ENCODE data around the gene MAMDC4. TPM values are rescaled to one million over a fixed set of nuclear protein-coding genes. Genes with fewer than 3 reads are reported as not detected.
"Not testable (repeated sequence)": the region's sequence is repeated elsewhere in the genome, so short reads cannot be mapped to it uniquely, and the experiment has no call there.

MAMDC4 gene
- total RNA-seq, 1 experiment from 2014 or later = 4.4 TPM

DNA sequence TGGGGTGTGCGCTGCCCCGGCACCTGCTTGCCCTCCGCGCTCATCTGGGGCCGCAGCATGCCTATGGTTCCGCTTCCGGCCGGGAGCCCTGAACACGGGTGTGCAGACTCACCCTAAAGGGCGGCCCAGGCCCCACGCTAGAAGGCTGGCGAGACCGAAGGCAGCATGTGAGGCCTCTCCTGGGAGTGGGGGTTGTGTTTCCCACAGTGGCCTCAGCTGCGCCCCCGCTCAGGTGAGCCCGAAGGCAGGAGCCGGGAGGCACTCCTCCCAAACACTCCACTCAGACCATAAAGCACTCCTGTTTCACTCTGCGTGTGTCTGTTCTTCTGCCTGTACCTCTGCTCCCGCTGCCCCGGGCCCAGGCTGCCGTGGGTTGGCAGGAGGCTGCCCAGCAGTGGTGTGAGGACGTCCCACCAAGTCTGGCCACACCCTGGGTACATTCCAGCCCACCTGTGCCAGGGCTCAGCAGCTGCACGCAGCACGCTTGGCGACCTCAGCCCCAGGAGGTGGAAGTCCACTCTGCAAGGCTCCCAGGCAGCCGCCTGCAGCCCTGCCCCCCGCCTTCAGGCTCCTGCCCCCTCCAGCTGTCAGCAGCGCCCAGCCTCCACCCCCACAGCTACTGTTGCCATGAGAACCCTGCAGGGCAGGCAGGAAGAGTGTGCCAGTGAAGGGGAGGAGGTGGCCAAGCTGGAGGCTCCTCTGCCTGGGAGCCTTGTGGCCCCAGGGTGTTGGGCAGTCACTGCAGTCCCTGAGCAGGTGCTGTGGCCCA is 11.1 kb upstream of the MAMDC4 start:
- Histone ChIP-seq H3K27me3 (no peaks in the 10 kb centered on the region), H3K27ac (0 out of 2 replicates have a peak overlapping the region, but pooled peaks have one; percentile 4), H3K4me1 (peaks cover 24% of the 10 kb centered on the region), H3K9me3 (replicated peaks) (no peaks in the 10 kb centered on the region), H3K36me3 (no peaks in the 10 kb centered on the region), H3K4me3 (no peak overlapping the region)
- DNase-seq = peak; percentile 85 to 90

DNA sequence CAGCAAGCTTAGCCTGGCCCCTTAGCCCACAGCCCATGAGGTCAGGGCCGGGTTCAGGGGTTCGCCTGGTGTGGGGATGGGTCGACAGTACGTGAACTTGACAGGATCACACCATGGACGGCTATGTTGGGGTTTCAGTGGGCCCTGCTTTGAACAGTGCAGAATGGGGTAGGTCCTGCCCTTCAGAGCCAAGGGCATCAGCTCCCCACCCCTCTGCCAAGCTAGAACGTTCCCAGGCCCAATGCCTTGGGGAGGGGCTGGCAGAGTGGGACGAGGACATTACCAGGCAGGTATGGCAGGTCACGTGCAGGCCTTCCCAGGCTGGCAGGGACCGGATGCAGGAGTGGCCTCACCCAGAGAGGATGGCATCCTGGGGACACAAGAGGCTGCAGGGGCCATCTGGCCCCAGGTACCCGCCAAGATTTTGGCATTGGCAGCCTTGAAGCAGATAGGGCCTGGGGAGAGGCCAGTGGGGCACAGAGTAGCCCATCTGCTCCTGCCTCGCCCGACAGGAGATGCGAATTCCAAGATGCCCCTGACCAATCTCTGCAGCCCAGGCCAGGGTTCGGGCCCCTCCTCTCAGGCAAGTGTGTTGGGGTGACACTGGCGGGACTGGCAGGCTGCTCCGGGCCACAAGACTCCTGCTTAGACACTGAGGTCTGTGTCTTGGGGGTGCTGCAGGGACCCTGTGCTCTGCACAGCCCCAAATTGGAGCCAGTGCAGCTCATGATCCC is 10.3 kb upstream of the MAMDC4 start:
- H3K27me3 ChIP-seq; DNase-seq; H3K9me3 ChIP-seq (replicated peaks); H3K36me3 ChIP-seq; H3K27ac ChIP-seq: not testable (repeated sequence)
- Histone ChIP-seq H3K4me1 (peaks cover 24% of the 10 kb centered on the region), H3K4me3 (peak overlapping the region; percentile 54)

DNA sequence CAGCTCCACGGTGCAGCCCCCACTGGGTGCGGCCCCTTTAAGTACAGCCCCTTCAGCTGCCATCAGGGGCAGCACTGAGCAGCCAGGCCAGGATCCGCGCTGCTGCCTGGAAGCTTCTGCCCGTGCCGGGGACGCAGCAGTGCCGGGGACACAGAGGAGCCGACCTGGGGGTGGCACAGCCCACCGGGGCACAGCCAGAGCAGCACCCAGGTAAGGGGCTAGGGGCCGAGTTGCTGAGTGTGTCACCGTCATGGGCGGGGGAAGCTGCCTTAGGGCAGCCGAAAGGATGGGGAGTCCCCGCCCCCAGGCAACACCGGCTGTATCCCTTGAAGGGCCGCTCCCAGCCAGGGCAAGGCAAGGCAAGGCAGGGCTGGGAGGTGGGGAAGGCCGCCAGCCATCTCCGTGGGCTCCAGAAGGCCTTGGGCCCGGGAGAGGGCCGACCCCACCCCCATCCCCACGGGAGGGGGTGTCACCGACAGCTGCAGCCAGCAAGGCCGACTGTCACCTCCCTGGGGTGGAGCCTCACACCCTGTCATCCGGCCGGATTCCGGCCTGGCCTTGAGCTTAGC is 9.7 kb upstream of the MAMDC4 start, which contains the start of gene AJM1:
AJM1 (plus strand) TSS at position 99 of the 569 bp plus-strand sequence. CDS start 1,937 bp downstream, outside the sequence.
- H3K27me3 ChIP-seq; H3K36me3 ChIP-seq; H3K9me3 ChIP-seq (replicated peaks); H3K27ac ChIP-seq: not testable (repeated sequence)
- Histone ChIP-seq H3K4me3 (peak within 1 kb of the TSS; percentile 54), H3K4me1 (peaks cover 24% of the 10 kb centered on the region)
- peak; percentile 85 to 91 for DNase-seq

DNA sequence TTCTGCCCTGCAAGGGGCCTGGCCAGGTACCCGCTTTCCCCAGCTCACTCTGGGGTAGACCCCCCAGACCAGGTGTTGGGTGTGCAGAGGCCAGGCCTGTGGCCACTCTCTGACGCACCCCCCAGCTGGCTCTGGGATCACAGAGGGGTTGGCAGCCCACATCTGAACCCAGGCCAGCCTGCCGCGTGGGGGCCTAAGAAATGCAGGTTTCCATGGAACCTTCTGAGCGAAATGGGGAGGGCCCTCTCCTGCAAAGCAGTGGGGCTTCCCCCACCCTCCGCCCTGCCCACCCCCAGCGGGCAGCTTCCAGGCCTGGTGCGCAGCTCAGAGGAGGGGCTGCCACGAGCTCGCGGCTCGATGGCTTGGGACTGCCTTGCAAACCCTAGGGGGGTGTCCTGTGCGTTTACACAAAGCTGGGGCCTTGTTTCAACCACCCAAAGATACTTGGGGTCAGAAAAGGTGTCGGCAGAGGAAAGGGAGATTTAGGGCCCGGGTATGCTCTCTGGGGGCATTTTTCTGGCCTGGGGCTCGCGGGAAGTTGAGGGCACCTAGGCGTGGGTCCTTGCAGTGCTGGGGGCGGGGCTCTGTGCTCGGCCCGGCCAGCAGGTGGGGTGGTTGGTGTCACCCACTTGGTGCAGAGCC is 8.9 kb upstream of the MAMDC4 start:
- not testable (repeated sequence) for H3K36me3 ChIP-seq; H3K27me3 ChIP-seq; DNase-seq; H3K27ac ChIP-seq; H3K9me3 ChIP-seq (replicated peaks); H3K4me3 ChIP-seq
- H3K4me1 ChIP-seq = peaks cover 24% of the 10 kb centered on the region

DNA sequence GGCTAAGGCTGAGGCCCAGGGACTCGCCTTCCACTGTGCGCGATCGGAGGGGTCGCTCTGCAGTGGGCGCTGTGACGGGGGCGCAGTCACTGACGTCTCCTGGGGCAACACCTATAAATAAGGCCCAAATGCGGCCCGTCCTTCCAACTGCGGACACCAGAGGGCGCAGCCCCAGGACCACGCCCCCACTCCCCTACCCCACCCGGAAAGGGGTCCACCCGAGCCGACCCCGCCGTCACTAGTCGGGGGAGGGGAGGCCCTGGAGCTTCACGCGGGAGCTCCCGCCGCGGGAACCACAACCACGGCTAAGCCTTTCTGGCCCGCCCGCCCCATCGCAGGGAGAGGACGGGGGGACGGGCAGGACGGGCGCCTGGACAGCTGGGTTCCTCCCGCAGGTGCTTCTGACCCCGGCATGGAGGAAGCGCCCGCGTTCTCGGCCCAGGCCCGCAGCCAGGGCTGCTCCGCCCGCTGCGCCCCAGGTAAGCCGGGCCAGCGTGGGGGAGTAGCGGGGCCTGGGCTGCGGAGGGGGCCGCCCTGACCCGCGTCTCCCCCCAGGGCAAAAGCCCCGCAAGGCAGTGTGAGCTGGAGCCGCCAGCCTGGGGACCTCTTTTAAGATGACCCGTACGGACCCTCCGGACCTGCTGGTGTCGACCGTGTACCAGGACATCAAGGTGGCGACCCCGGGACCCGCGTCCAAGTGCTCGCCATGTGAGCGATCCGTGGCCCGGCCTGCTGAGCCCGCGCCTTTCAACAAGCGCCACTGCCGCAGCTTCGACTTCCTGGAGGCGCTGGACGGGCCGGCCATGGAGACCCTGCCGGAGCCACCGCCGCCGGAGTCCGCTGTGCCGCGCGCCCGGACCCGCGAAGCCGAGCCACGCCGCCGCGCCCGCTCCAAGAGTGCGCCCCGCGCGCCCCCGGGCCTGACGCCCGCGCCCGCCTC is 8.1 kb upstream of the MAMDC4 start:
- not testable (repeated sequence) for H3K27me3 ChIP-seq; H3K36me3 ChIP-seq; H3K4me3 ChIP-seq; H3K9me3 ChIP-seq (replicated peaks); H3K27ac ChIP-seq
- H3K4me1 ChIP-seq = peaks cover 24% of the 10 kb centered on the region
- DNase-seq = peak in 1 of 2 experiments; percentile 48

DNA sequence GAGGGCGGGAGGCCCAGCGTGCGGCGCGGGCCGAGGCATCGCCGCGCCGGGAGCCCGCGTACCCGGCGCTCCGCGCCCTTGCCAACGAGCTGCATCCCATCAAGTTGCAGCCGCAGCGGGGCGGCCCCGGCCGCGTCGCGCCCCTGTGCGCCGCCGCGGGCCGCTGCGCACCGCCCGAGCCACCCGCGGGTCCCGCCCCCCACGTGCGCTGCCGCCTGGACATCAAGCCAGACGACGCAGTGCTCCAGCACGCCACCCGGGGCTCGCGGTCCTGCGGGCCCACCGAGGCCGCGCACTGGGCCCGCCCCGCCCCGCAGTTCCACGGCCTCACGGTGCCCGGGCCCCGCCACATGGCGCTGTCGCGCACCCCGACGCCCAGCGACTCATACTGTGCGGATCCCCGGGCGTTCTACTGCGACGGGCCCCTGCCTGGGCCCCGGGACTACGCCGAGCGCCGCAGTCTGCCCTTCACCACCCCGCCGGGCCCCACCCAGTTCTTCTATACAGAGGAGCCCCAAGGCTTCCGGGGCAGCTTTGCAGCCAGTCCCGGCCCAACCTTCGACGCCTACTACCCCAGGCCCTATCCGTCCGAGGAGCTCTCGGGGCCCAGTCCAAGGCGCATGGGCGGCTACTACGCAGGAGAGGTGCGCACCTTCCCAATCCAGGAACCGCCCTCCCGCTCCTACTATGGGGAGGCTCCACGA is 7.2 kb upstream of the MAMDC4 start:
- Histone ChIP-seq H3K27ac (no peak overlapping the region), H3K4me1 (peaks cover 24% of the 10 kb centered on the region), H3K9me3 (replicated peaks) (no peaks in the 10 kb centered on the region), H3K4me3 (no peak overlapping the region), H3K27me3 (no peaks in the 10 kb centered on the region), H3K36me3 (no peaks in the 10 kb centered on the region)
- DNase-seq = no peak

DNA sequence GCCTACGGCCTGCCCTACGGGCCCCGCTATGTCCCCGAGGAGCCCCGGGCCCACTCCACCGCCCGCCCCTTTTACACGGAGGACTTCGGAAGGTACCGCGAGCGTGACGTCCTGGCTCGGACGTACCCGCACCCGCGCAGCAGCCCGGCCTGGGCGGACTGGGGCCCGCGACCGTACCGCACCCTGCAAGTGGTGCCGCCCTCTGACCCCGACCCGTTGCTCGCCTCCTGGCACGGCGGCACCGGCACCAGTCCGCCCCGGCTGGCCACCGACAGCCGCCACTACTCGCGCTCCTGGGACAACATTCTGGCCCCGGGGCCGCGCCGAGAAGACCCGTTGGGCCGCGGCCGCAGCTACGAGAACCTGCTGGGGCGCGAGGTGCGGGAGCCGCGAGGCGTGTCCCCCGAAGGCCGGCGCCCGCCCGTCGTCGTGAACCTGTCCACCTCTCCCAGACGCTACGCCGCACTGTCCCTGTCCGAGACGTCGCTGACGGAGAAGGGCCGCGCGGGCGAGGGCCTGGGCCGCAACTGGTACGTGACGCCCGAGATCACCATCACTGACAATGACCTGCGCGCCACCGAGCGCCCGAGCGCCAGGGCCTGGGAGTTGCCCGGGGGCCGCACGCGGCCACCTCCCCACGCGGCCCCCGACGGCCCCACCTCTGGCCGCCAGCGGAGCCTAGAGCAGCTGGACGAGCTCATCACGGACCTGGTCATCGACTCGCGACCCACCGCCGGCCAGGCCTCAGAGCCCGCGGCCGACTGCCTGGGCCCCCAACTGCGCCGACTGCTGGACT is 6.5 kb upstream of the MAMDC4 start:
- H3K9me3 ChIP-seq (replicated peaks) = no peaks in the 10 kb centered on the region
- peaks cover 18% of the 10 kb centered on the region for H3K4me1 ChIP-seq
- H3K27me3 ChIP-seq = no peaks in the 10 kb centered on the region
- no peak overlapping the region for H3K27ac ChIP-seq
- no peak for DNase-seq
- H3K4me3 ChIP-seq = no peak overlapping the region
- H3K36me3 ChIP-seq = no peaks in the 10 kb centered on the region

DNA sequence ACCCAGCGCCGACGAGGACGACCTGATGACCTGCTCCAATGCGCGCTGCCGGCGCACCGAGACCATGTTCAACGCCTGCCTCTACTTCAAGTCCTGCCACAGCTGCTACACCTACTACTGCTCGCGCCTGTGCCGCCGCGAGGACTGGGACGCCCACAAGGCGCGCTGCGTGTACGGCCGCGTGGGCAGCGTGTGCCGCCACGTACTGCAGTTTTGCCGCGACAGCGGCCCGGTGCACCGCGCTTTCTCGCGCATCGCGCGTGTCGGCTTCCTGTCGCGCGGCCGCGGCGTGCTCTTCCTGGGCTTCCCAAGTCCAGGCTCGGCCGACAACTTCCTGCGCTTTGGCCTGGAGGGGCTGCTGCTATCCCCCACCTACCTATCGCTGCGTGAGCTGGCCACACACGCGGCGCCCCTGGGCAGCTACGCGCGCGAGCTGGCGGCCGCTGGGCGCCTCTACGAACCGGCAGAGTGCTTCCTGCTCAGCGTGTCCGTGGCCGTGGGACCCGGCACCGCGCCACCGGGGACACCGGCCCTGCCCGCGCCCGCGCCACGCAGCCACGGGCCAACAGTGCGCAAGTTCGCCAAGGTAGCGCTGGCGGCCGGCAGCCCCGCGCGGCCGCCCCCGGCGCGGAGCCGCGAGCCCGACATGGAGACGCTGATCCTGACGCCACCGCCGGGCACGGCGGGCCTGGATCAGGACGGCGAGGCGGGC is 5.6 kb upstream of the MAMDC4 start:
- Histone ChIP-seq H3K9me3 (replicated peaks) (no peaks in the 10 kb centered on the region), H3K27me3 (no peaks in the 10 kb centered on the region), H3K27ac (no peak overlapping the region), H3K36me3 (no peaks in the 10 kb centered on the region), H3K4me1 (peaks cover 9% of the 10 kb centered on the region), H3K4me3 (no peak overlapping the region)
- no peak for DNase-seq

DNA sequence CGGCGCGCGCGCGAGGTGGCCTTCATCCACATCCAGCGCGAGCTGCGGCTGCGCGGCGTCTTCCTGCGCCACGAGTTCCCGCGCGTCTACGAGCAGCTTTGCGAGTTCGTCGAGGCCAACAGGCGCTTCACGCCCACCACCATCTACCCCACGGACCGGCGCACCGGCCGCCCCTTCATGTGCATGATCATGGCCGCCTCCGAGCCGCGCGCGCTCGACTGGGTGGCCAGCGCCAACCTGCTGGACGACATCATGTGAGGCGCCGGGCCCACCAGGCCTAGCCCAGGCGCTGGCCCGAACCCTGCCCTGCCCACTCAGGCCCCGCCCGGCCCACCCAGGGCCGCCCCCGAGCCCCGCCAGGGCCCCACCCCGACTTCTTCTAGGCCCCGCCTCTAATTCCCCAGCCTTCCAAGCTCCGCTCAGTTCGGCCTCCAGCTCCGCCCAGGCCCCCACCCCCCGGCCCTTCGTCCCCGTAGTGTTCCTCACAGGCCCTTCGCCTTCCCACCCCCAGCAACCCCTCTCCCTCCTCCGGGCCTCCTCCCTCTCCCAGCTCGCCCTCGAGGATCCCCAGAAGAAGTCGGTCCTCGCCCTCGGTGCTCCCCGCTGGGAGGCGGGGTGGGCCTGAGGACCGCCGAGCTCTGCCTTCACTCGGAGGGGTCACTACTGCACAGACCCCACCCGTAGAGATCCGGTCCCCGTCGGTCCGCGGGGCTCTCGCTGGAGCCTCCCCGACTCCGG is 4.9 kb upstream of the MAMDC4 start:
- Histone ChIP-seq H3K27me3 (no peaks in the 10 kb centered on the region), H3K36me3 (no peaks in the 10 kb centered on the region), H3K9me3 (replicated peaks) (no peaks in the 10 kb centered on the region), H3K4me1 (peaks cover 6% of the 10 kb centered on the region), H3K4me3 (peak overlapping the region; percentile 69), H3K27ac (no peak overlapping the region)
- no peak for DNase-seq

DNA sequence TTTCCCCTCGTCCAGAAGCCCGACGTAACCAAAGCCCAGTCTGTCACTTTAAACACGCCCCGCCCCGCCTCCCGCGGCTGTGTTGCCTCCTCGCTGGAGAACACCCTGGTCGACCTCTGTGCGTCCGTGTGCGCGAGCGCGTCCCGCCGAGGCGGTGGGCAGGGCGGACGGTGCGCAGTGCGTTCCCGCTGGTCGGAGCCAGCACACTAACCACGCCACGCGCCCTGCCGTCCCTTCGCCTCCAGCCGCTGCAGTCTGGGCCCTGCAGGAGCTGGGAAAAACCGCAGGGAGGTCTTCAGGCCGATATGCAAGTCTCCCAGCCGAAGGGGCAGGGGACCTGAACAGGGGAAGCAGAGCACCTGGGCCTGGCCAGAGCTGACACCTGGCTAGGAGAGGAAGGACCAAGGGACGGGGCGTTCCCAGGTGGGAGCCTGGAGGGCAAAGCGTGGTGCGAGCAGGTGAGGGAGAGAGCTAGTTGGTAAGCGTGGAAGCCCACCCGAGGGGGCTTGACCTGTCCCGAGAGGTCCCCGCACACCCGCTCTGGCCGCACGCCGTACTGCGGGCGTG is 4.2 kb upstream of the MAMDC4 start:
- peak; percentile 86 for DNase-seq
- H3K27ac ChIP-seq = no peak overlapping the region
- H3K4me3 ChIP-seq = peak overlapping the region; percentile 69
- no peaks in the 10 kb centered on the region for H3K9me3 ChIP-seq (replicated peaks)
- H3K27me3 ChIP-seq = no peaks in the 10 kb centered on the region
- H3K4me1 ChIP-seq = peaks cover 4% of the 10 kb centered on the region; the same call in 1 of the 2 replicates
- no peaks in the 10 kb centered on the region for H3K36me3 ChIP-seq

DNA sequence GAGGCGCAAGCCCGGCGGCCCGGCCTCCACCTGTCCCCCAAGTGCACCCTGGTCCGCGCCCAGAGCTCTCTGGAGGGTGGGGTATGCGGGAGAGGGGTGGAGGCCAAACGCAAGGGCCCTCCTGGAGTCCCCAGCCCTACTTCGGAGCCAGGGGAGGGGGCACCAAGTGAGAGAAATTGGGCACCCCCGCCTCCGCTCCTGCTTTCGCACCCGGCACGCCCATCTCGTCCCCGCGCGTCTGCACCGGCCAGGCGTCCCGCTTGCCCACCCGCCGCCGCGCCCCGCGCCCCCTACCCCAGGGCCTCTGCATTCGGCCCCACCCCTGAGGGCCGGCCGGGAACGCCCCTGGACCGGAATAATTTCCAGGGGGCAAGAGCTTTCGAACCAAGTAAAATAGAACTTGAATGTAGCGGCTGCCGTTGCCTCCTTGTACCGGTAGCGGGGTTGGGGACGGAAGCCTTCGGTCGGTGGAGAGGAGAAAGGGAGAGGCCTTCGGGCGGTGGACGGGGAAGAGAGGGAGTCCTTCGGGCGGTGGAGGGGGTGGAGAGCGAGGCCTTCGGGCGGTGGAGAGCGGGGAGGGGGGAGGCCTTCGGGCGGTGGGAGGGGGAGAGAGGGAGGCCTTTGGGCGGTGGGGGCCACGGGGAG is 3.6 kb upstream of the MAMDC4 start:
- peak overlapping the region; percentile 69 for H3K4me3 ChIP-seq
- no peaks in the 10 kb centered on the region for H3K36me3 ChIP-seq
- DNase-seq = no peak
- H3K27ac ChIP-seq = peak overlapping the region; percentile 42
- H3K4me1 ChIP-seq = no peaks in the 10 kb centered on the region; the same call in 1 of the 2 replicates
- no peaks in the 10 kb centered on the region for H3K9me3 ChIP-seq (replicated peaks)
- H3K27me3 ChIP-seq = no peaks in the 10 kb centered on the region
